Measurements from ENCODE around the gene SCAANT1. TPM values are rescaled to one million over a fixed set of nuclear protein-coding genes. Genes with fewer than 3 reads are reported as not detected.

SCAANT1 gene
- polyA plus RNA-seq, 1 experiment, result not detected

- Histone ChIP-seq H3K27me3 (ENCODE audit: control insufficient read depth, insufficient read depth, low read length) (no peaks in the 10 kb centered on the region), H3K4me3 (ENCODE audit: low read depth, low read length) (no peak overlapping the region), H3K36me3 (ENCODE audit: control insufficient read depth, insufficient read depth, low read length) (no peaks in the 10 kb centered on the region)
- CTCF ChIA-PET, result no interaction called here
- TF ChIP-seq CTCF (IDR thresholded peaks at IDR 0.05; ENCODE audit: insufficient read depth, low read depth, low read length), result no peak
- no peak for DNase-seq (ENCODE audit: low read depth)
- POLR2A ChIA-PET, result no interaction called here
These were observed 20.7 kb downstream of the SCAANT1 start for GRCh38 chr3:63891518-63891917.

GRCh38 chr3:63886858-63887257 lies 25.3 kb downstream of the SCAANT1 start:
- H3K36me3 ChIP-seq (ENCODE audit: control insufficient read depth, insufficient read depth, low read length), result no peaks in the 10 kb centered on the region
- ChIA-PET CTCF (interaction anchor here (1.5 kb wide), 1 partner anchor 9 kb away, joined by 5 read pairs; no protein-coding TSS in a partner anchor), POLR2A (no interaction called here)
- no peak for TF ChIP-seq CTCF (IDR thresholded peaks at IDR 0.05; ENCODE audit: insufficient read depth, low read depth, low read length)
- H3K27me3 ChIP-seq (ENCODE audit: control insufficient read depth, insufficient read depth, low read length), result no peaks in the 10 kb centered on the region
- H3K4me3 ChIP-seq (ENCODE audit: low read depth, low read length), result no peak overlapping the region
- DNase-seq (ENCODE audit: low read depth), result no peak

GRCh38 chr3:63880653-63881052 lies 31.5 kb downstream of the SCAANT1 start:
- no peaks in the 10 kb centered on the region for H3K27me3 ChIP-seq (ENCODE audit: control insufficient read depth, insufficient read depth, low read length)
- H3K36me3 ChIP-seq (ENCODE audit: control insufficient read depth, insufficient read depth, low read length), result no peaks in the 10 kb centered on the region
- CTCF ChIA-PET, result no interaction called here
- TF ChIP-seq CTCF (IDR thresholded peaks at IDR 0.05; ENCODE audit: insufficient read depth, low read depth, low read length), result no peak
- no peak for DNase-seq (ENCODE audit: low read depth)
- H3K4me3 ChIP-seq (ENCODE audit: low read depth, low read length), result no peak overlapping the region
- POLR2A ChIA-PET, result no interaction called here

GRCh38 chr3:63878394-63879060 lies 33.7 kb downstream of the SCAANT1 start:
- H3K27me3 ChIP-seq (ENCODE audit: control insufficient read depth, insufficient read depth, low read length), result no peaks in the 10 kb centered on the region
- H3K4me3 ChIP-seq (ENCODE audit: low read depth, low read length), result no peak overlapping the region
- TF ChIP-seq CTCF (IDR thresholded peaks at IDR 0.05; ENCODE audit: insufficient read depth, low read depth, low read length), result no peak
- DNase-seq (ENCODE audit: low read depth), result no peak
- POLR2A ChIA-PET, result no interaction called here
- CTCF ChIA-PET, result interaction anchor here (1.3 to 1.6 kb wide), 2 partner anchors 8 to 15 kb away, joined by 3 to 5 read pairs; partner anchors contain the start of genes ATXN7 and THOC7
- no peaks in the 10 kb centered on the region for H3K36me3 ChIP-seq (ENCODE audit: control insufficient read depth, insufficient read depth, low read length)

GRCh38 chr3:63877737-63878393 lies 34.3 kb downstream of the SCAANT1 start:
- TF ChIP-seq CTCF (IDR thresholded peaks at IDR 0.05; ENCODE audit: insufficient read depth, low read depth, low read length), result no peak
- H3K36me3 ChIP-seq (ENCODE audit: control insufficient read depth, insufficient read depth, low read length), result no peaks in the 10 kb centered on the region
- no peak overlapping the region for H3K4me3 ChIP-seq (ENCODE audit: low read depth, low read length)
- ChIA-PET POLR2A (no interaction called here), CTCF (interaction anchor here (1.3 to 1.6 kb wide), 3 partner anchors 8 to 15 kb away, joined by 3 to 5 read pairs (median 4); partner anchors contain the start of genes ATXN7 and THOC7)
- DNase-seq (ENCODE audit: low read depth), result no peak
- H3K27me3 ChIP-seq (ENCODE audit: control insufficient read depth, insufficient read depth, low read length), result no peaks in the 10 kb centered on the region

Measured in BJ (cell line).